BLaER1 treated with 17β-estradiol and CSF1 and Interleukin-3, amounts not matched to agents 10 nM and 100 nM (cell line): Measurements from ENCODE around the gene TRPM4.

Source experiments
- H3K27ac ChIP-seq, 11 experiments: shearing (Covaris generic); formaldehyde crosslinking; 2 replicates each; pipeline ENCODE4 v1.8.1; 2022
- H3K27me3 ChIP-seq, 11 experiments: shearing (Covaris generic); formaldehyde crosslinking; 2 replicates each; pipeline ENCODE4 v1.8.1; 2022
- H3K36me3 ChIP-seq, 11 experiments: shearing (Covaris generic); formaldehyde crosslinking; 2 replicates each; pipeline ENCODE4 v1.8.1; 2022
- H3K4me1 ChIP-seq, 10 experiments: shearing (Covaris generic); formaldehyde crosslinking; 2 replicates each; pipeline ENCODE4 v1.8.1; 2022
- H3K4me2 ChIP-seq, 11 experiments: shearing (Covaris generic); formaldehyde crosslinking; 2 replicates each; pipeline ENCODE4 v1.8.1; 2022
- H3K4me3 ChIP-seq, 10 experiments: shearing (Covaris generic); formaldehyde crosslinking; 2 replicates each; pipeline ENCODE4 v1.8.1; 2022
- H3K9ac ChIP-seq, 11 experiments: shearing (Covaris generic); formaldehyde crosslinking; 2 replicates each; pipeline ENCODE4 v1.8.1; 2022
- H3K9me3 ChIP-seq, 11 experiments: shearing (Covaris generic); formaldehyde crosslinking; replicated peaks in 1 of 11; 2 replicates each; pipeline ENCODE4 v1.8.1; 2022
- H4K20me1 ChIP-seq, 11 experiments: shearing (Covaris generic); formaldehyde crosslinking; 2 replicates each; pipeline ENCODE4 v1.8.1; 2022
- Cebpa-rat ChIP-seq, 11 experiments: shearing (Covaris generic); IDR thresholded peaks; 2 replicates each; pipeline ENCODE4 v1.8.1; 2022

Gene TRPM4

GRCh38 chr19:49231389-49231788 is 73.8 kb downstream of the TRPM4 start:
- Histone ChIP-seq H3K4me2 (peak overlapping the region in 8 of 11 experiments; percentile 4 to 48 (median 22); a peak in 7 of 22 replicates), H3K36me3 (no peaks in the 10 kb centered on the region), H3K9ac (no peak overlapping the region), H3K9me3 (no peaks in the 10 kb centered on the region), H3K4me1 (peaks cover 0 to 19% (median 9%) of the 10 kb centered on the region in 10 experiments; a peak in 11 of 20 replicates), H4K20me1 (no peaks in the 10 kb centered on the region), H3K27ac (no peak overlapping the region), H3K4me3 (no peak overlapping the region), H3K27me3 (no peaks in the 10 kb centered on the region)
- no peak for TF ChIP-seq Cebpa-rat (IDR thresholded peaks at IDR 0.05)

GRCh38 chr19:49231804-49232203 is 74.2 kb downstream of the TRPM4 start:
- Histone ChIP-seq H3K4me1 (peaks cover 0 to 19% (median 9%) of the 10 kb centered on the region in 10 experiments; a peak in 11 of 20 replicates), H3K4me2 (peak overlapping the region in 8 of 11 experiments; percentile 4 to 48 (median 22); a peak in 7 of 22 replicates), H3K36me3 (no peaks in the 10 kb centered on the region), H3K27me3 (no peaks in the 10 kb centered on the region), H3K9me3 (no peaks in the 10 kb centered on the region), H3K9ac (no peak overlapping the region), H3K27ac (no peak overlapping the region), H4K20me1 (no peaks in the 10 kb centered on the region), H3K4me3 (no peak overlapping the region)
- TF ChIP-seq Cebpa-rat (IDR thresholded peaks at IDR 0.05) = no peak

GRCh38 chr19:49233163-49233562 is 75.6 kb downstream of the TRPM4 start:
- Histone ChIP-seq H3K4me3 (no peak overlapping the region), H3K9ac (no peak overlapping the region), H3K27me3 (no peaks in the 10 kb centered on the region), H3K27ac (no peak overlapping the region), H3K4me1 (peaks cover 0 to 19% (median 9%) of the 10 kb centered on the region in 10 experiments; a peak in 11 of 20 replicates), H4K20me1 (no peaks in the 10 kb centered on the region), H3K36me3 (no peaks in the 10 kb centered on the region), H3K4me2 (no peak overlapping the region), H3K9me3 (no peaks in the 10 kb centered on the region)
- no peak for TF ChIP-seq Cebpa-rat (IDR thresholded peaks at IDR 0.05)

- Histone ChIP-seq H3K27ac (no peak overlapping the region), H3K27me3 (no peaks in the 10 kb centered on the region), H3K9ac (no peak overlapping the region), H3K4me2 (no peak overlapping the region), H3K4me3 (no peak overlapping the region), H3K9me3 (no peaks in the 10 kb centered on the region), H3K36me3 (no peaks in the 10 kb centered on the region), H4K20me1 (no peaks in the 10 kb centered on the region), H3K4me1 (peaks cover 0 to 8% (median 2%) of the 10 kb centered on the region in 10 experiments; a peak in 7 of 20 replicates)
- no peak for TF ChIP-seq Cebpa-rat (IDR thresholded peaks at IDR 0.05)
These were observed 84.2 kb downstream of the TRPM4 start for GRCh38 chr19:49241769-49242168.

GRCh38 chr19:49243129-49243528 is 85.5 kb downstream of the TRPM4 start:
- H3K27me3 ChIP-seq = no peaks in the 10 kb centered on the region
- H3K36me3 ChIP-seq = no peaks in the 10 kb centered on the region

GRCh38 chr19:49243726-49244125 is 86.1 kb downstream of the TRPM4 start:
- no peaks in the 10 kb centered on the region for H3K36me3 ChIP-seq
- no peaks in the 10 kb centered on the region for H4K20me1 ChIP-seq
- TF ChIP-seq Cebpa-rat (IDR thresholded peaks at IDR 0.05) = no peak
- H3K4me1 ChIP-seq = peaks cover 0 to 8% (median 2%) of the 10 kb centered on the region in 10 experiments; a peak in 7 of 20 replicates
- H3K27me3 ChIP-seq = no peaks in the 10 kb centered on the region
- no peaks in the 10 kb centered on the region for H3K9me3 ChIP-seq
- no peak overlapping the region for H3K27ac ChIP-seq
- H3K4me2 ChIP-seq = 0 out of 22 replicates have a peak overlapping the region, but pooled peaks of 3 of the 11 experiments have one; percentile 2 to 22 (median 15)
- no peak overlapping the region for H3K9ac ChIP-seq
- no peak overlapping the region for H3K4me3 ChIP-seq

More at GRCh38 chr19:49243129-49243528, 85.5 kb downstream of the TRPM4 start:
- TF ChIP-seq Cebpa-rat (IDR thresholded peaks at IDR 0.05) = no peak
- H3K27ac ChIP-seq = no peak overlapping the region
- H3K4me3 ChIP-seq = no peak overlapping the region
- no peaks in the 10 kb centered on the region for H3K9me3 ChIP-seq
- peak overlapping the region in 2 of 11 experiments; percentile 2 to 22; a peak in 1 of 22 replicates for H3K4me2 ChIP-seq
- H3K9ac ChIP-seq = no peak overlapping the region
- H4K20me1 ChIP-seq = no peaks in the 10 kb centered on the region
- peaks cover 0 to 8% (median 2%) of the 10 kb centered on the region in 10 experiments; a peak in 7 of 20 replicates for H3K4me1 ChIP-seq

GRCh38 chr19:49244256-49244655 is 86.7 kb downstream of the TRPM4 start:
- Histone ChIP-seq H3K27me3 (no peaks in the 10 kb centered on the region), H4K20me1 (no peaks in the 10 kb centered on the region), H3K9me3 (no peaks in the 10 kb centered on the region), H3K4me3 (no peak overlapping the region), H3K4me2 (no peak overlapping the region), H3K9ac (no peak overlapping the region), H3K27ac (no peak overlapping the region), H3K36me3 (no peaks in the 10 kb centered on the region), H3K4me1 (peaks cover 0 to 8% (median 2%) of the 10 kb centered on the region in 10 experiments; a peak in 7 of 20 replicates)
- TF ChIP-seq Cebpa-rat (IDR thresholded peaks at IDR 0.05) = no peak

GRCh38 chr19:49247676-49248075 is 90.1 kb downstream of the TRPM4 start:
- Histone ChIP-seq H3K36me3 (no peaks in the 10 kb centered on the region), H3K27ac (no peak overlapping the region)

GRCh38 chr19:49249933-49250332 is 92.3 kb downstream of the TRPM4 start:
- TF ChIP-seq Cebpa-rat (IDR thresholded peaks at IDR 0.05) = no peak
- Histone ChIP-seq H3K4me3 (no peak overlapping the region), H3K9me3 (no peaks in the 10 kb centered on the region; a peak in 2 of 22 replicates), H3K4me1 (peaks cover 0 to 3% (median 0%) of the 10 kb centered on the region in 10 experiments; a peak in 2 of 20 replicates), H3K27me3 (no peaks in the 10 kb centered on the region), H3K36me3 (no peaks in the 10 kb centered on the region), H3K27ac (no peak overlapping the region), H3K9ac (no peak overlapping the region), H4K20me1 (no peaks in the 10 kb centered on the region), H3K4me2 (no peak overlapping the region)

More at GRCh38 chr19:49247676-49248075, 90.1 kb downstream of the TRPM4 start:
- Histone ChIP-seq H3K4me2 (no peak overlapping the region), H3K4me1 (peaks cover 0 to 11% (median 2%) of the 10 kb centered on the region in 10 experiments; a peak in 8 of 20 replicates), H3K4me3 (no peak overlapping the region), H4K20me1 (no peaks in the 10 kb centered on the region), H3K27me3 (no peaks in the 10 kb centered on the region), H3K9me3 (no peaks in the 10 kb centered on the region; a peak in 2 of 22 replicates), H3K9ac (no peak overlapping the region)
- no peak for TF ChIP-seq Cebpa-rat (IDR thresholded peaks at IDR 0.05)

GRCh38 chr19:49255674-49256073 is 98.1 kb downstream of the TRPM4 start:
- Histone ChIP-seq H3K4me3 (no peak overlapping the region), H3K4me2 (no peak overlapping the region), H3K4me1 (peaks cover 0 to 3% (median 0%) of the 10 kb centered on the region in 10 experiments; a peak in 2 of 20 replicates), H3K9me3 (peaks cover 17 to 30% (median 22%) of the 10 kb centered on the region in 11 experiments), H4K20me1 (no peaks in the 10 kb centered on the region), H3K36me3 (no peaks in the 10 kb centered on the region), H3K27ac (no peak overlapping the region), H3K9ac (no peak overlapping the region), H3K27me3 (no peaks in the 10 kb centered on the region)
- TF ChIP-seq Cebpa-rat (IDR thresholded peaks at IDR 0.05) = no peak
